ENCODE data around the gene DCDC2B. TPM values are rescaled to one million over a fixed set of nuclear protein-coding genes. Genes with fewer than 3 reads are reported as not detected.

Gene DCDC2B
- total RNA-seq, 6 experiments from 2014 or later: not detected

- 31% methylated on average over 3 of the region's 12 CpGs for WGBS (ENCODE audit: insufficient coverage, low coverage, low lambda C conversion rate, missing lambda C conversion rate)
- no peak for TF ChIP-seq CTCF (IDR thresholded peaks at IDR 0.05)
- no peak for TF ChIP-seq POLR2A (IDR thresholded peaks at IDR 0.05)
- Histone ChIP-seq H3K4me1 (peaks cover 0 to 16% (median 4%) of the 10 kb centered on the region in 4 donors), H3K9me3 (no peaks in the 10 kb centered on the region), H3K4me3 (no peak overlapping the region), H3K36me3 (no peaks in the 10 kb centered on the region), H3K27me3 (no peaks in the 10 kb centered on the region), H3K27ac (peak overlapping the region; percentile 28 to 40 (median 37))
- ATAC-seq: no peak
- intact Hi-C loops (cut with DNase I): no loop called here
- DNase-seq: peak in 1 of 3 donors; percentile 58
Observed at GRCh38 chr1:32247452-32247851, 38.6 kb downstream of the DCDC2B start.

GRCh38 chr1:32247983-32248889 lies 39.3 kb downstream of the DCDC2B start:
- WGBS (ENCODE audit: insufficient coverage, low coverage, low lambda C conversion rate, missing lambda C conversion rate): 33% methylated on average over 1 of the region's 31 CpGs
- H3K4me3 ChIP-seq: peak overlapping the region in 1 of 3 donors; percentile 9
- intact Hi-C loops (cut with DNase I): no loop called here

GRCh38 chr1:32249831-32250525 lies 41.1 kb downstream of the DCDC2B start:
- intact Hi-C loops (cut with DNase I): no loop called here
- TF ChIP-seq CTCF (IDR thresholded peaks at IDR 0.05): no peak
- TF ChIP-seq POLR2A (IDR thresholded peaks at IDR 0.05): no peak
- ATAC-seq (peak; percentile 62 to 75 (median 69)), DNase-seq (peak; percentile 74 to 84 (median 77))
- Histone ChIP-seq H3K4me3 (no peak overlapping the region), H3K27ac (peak overlapping the region; percentile 34 to 75 (median 45)), H3K36me3 (no peaks in the 10 kb centered on the region), H3K27me3 (no peaks in the 10 kb centered on the region), H3K9me3 (no peaks in the 10 kb centered on the region), H3K4me1 (peaks cover 0 to 17% (median 4%) of the 10 kb centered on the region in 4 donors)
- WGBS (ENCODE audit: insufficient coverage, low coverage, low lambda C conversion rate, missing lambda C conversion rate): 43% methylated on average over 4 of the region's 9 CpGs

More at GRCh38 chr1:32247983-32248889, 39.3 kb downstream of the DCDC2B start:
- no peaks in the 10 kb centered on the region for H3K27me3 ChIP-seq
- peak overlapping the region; percentile 28 to 40 (median 37) for H3K27ac ChIP-seq
- DNase-seq (peak; percentile 80 to 87 (median 85)), ATAC-seq (peak; percentile 55 to 74 (median 67))
- no peaks in the 10 kb centered on the region for H3K36me3 ChIP-seq
- peak; percentile 48 to 76 (median 68) for TF ChIP-seq CTCF (IDR thresholded peaks at IDR 0.05)
- TF ChIP-seq POLR2A (IDR thresholded peaks at IDR 0.05): no peak
- H3K9me3 ChIP-seq: no peaks in the 10 kb centered on the region
- H3K4me1 ChIP-seq: peaks cover 0 to 16% (median 4%) of the 10 kb centered on the region in 4 donors

- H3K36me3 ChIP-seq: no peaks in the 10 kb centered on the region
- peaks cover 0 to 26% (median 9%) of the 10 kb centered on the region in 4 donors for H3K4me1 ChIP-seq
- no peak for TF ChIP-seq CTCF (IDR thresholded peaks at IDR 0.05)
- no peak for TF ChIP-seq POLR2A (IDR thresholded peaks at IDR 0.05)
- intact Hi-C loops (cut with DNase I): no loop called here
- no peaks in the 10 kb centered on the region for H3K27me3 ChIP-seq
- no peak within 1 kb of the TSS for H3K4me3 ChIP-seq
- ATAC-seq (no peak), DNase-seq (peak in 2 of 3 donors; percentile 30 to 53)
- WGBS (ENCODE audit: insufficient coverage, low coverage, low lambda C conversion rate, missing lambda C conversion rate): 70% methylated on average over 9 of the region's 25 CpGs
- no peaks in the 10 kb centered on the region for H3K9me3 ChIP-seq
- peak within 1 kb of the TSS; percentile 36 to 75 (median 45) for H3K27ac ChIP-seq
Observed at GRCh38 chr1:32250893-32251716, 42.2 kb downstream of the DCDC2B start, which contains the start of gene LCK. Gene LCK (plus strand): TSS chr1:32251265. CDS start chr1:32274330, 23,065 bp downstream.

Data from right lobe of liver (tissue), 6 donors.